Sciatic nerve (tissue), 2 donors: ENCODE data around the gene ANAPC2. TPM values are rescaled to one million over a fixed set of nuclear protein-coding genes. Genes with fewer than 3 reads are reported as not detected.
"Not testable (repeated sequence)": the region's sequence is repeated elsewhere in the genome, so short reads cannot be mapped to it uniquely, and the experiment has no call there.

ENCODE experiments used
- ATAC-seq: fragments of 200-7000 bp; cut with Tn5 transposase; one replicate; pipeline ENCODE4 v1.9.1; 2020; ENCODE audit warnings: mild to moderate bottlenecking, moderate library complexity
- DNase-seq: peaks from one replicate; pipeline ENCODE4 v3.0.0-alpha.2; 2020; ENCODE audit warnings: low spot score
- intact Hi-C: fragments of 100-400 bp; cut with DNase I; formaldehyde crosslinking; loops from one replicate; pipeline ENCODE4 v1.14.2; 2022
- total RNA-seq: library from RNA; stranded (reverse); fragmentation: NEBNext Ultra II Directional; extraction: Animal tissue kit (Norgen Biotek cat#: 25700); gene quantifications from one replicate; pipeline ENCODE4 v1.2.1, GENCODE V29; 2021
- donor health status: DM: no; HTN: no; CAD: no.
- donor health status: DM: no; HTN: no; CAD: no.

The ANAPC2 gene
- total RNA-seq, 1 donor from 2014 or later, result 52.8 TPM

DNA sequence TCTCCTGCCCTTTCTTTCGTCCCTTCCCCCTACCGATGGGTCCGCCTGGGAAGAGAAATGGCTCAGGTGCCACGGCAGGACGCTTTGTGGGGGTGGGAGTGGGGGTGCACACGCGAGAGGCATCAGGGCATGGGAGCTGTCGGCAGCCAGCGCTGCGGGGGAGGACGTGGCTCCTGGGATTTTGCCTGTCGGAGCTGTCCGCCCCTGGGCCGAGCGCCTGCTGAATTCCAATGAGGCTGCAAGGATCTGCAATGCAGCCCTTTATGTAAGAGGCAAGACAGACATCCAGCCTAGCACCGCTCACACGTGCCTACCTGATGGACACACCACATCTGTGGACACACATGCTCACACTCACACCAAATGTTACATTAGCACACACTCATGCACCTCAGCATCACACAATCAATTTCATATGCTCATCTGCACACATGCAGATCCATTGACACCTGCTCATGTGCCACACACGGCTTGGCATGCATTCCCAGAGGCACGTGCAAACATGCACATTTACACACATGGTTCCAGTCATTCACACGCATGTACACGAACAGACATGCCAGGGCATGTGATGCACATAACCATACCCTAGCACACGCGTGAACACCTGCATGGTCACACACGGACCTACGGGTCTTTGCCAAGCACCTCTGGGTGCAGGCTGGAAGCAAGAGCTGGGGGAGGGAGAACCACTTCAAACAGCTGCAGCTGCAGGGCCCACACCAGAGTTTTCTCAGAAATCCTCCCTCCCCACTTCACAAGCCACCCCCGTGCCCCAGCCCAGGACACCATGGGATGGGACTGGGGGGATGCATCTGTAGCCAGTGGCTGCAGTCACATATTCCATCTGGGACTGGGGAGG, 48.0 kb downstream of the ANAPC2 start:
- ATAC-seq (no peak), DNase-seq (no peak)
- intact Hi-C loops, result no loop called here

DNA sequence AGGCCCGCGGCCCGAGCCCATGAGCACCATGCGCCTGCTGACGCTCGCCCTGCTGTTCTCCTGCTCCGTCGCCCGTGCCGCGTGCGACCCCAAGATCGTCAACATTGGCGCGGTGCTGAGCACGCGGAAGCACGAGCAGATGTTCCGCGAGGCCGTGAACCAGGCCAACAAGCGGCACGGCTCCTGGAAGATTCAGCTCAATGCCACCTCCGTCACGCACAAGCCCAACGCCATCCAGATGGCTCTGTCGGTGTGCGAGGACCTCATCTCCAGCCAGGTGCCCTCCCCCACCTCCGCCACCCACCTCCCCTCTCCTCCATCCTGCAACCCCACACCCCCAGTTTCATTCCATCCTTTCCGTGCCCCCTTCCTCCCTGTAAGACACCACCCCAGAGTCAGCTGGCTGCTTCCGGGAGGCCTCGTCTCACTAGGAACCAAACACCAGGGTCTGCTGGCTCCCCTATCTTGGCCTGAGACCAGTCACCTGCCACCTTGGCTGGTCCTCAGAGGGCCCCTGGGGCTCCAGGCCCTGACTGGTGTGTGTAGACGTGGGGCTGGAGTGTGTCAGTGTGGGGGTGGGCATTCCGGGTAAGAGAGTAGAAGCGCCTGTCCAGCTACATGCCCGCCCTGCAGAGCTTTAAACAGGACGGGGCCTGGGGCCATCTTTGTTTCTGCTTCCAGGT, 48.8 kb downstream of the ANAPC2 start:
- intact Hi-C loops, result no loop called here
- DNase-seq (no peak), ATAC-seq (no peak)

DNA sequence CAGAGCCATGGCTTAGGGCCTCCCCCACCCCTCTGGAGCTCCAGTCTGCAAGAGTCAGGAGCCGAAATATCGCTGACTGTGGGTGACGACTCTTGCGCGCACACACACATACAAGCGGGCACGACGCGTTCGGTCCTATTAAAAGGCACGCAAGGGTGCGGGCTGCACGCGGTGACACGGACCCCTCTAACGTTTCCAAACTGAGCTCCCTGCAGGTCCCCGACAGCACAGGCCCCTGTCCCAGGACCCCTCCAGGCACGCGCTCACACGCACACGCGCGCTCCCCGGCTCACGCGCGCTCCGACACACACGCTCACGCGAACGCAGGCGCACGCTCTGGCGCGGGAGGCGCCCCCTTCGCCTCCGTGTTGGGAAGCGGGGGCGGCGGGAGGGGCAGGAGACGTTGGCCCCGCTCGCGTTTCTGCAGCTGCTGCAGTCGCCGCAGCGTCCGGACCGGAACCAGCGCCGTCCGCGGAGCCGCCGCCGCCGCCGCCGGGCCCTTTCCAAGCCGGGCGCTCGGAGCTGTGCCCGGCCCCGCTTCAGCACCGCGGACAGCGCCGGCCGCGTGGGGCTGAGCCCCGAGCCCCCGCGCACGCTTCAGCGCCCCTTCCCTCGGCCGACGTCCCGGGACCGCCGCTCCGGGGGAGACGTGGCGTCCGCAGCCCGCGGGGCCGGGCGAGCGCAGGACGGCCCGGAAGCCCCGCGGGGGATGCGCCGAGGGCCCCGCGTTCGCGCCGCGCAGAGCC, 49.5 kb downstream of the ANAPC2 start, which contains the start of gene GRIN1:
TSS of gene GRIN1 (plus strand) at position 433 of the 746 bp plus-strand sequence. CDS start 333 bp downstream, outside the sequence.
- DNase-seq (no peak), ATAC-seq (no peak)
- intact Hi-C loops, result no loop called here

DNA sequence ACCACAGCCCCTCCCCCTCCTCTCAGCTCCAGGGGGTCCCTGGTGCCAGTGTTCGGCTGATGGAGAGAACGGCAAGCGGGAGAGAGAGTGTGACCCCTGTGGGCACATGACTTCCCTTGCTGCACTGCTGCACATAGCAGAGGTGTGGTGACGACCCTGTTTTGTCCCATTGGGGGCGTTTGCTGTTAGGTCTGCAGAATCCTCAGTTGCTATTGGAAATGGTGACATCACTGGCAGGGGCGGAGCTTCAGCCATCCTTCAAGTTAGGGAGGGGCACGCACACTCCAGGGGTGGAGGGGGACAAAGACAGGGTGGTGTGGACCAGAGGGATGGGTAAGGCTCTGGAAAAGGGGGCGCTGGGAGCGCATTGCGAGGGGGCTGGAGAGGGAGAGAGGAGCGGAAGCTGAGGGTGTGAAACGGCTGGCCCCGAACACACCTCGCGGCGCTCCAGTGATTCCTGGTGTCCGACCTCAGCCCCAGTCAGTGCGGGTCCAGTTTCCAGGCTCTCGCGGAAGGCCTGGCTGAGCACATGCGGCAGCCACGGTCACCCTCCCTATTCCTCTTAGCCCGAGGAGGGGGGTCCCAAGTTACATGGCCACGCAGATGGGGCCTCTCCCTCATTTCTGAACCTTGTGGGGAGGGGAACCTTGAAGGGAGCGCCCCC, 50.2 kb downstream of the ANAPC2 start:
- no peak for DNase-seq
- no peak for ATAC-seq
- intact Hi-C loops, result no loop called here

DNA sequence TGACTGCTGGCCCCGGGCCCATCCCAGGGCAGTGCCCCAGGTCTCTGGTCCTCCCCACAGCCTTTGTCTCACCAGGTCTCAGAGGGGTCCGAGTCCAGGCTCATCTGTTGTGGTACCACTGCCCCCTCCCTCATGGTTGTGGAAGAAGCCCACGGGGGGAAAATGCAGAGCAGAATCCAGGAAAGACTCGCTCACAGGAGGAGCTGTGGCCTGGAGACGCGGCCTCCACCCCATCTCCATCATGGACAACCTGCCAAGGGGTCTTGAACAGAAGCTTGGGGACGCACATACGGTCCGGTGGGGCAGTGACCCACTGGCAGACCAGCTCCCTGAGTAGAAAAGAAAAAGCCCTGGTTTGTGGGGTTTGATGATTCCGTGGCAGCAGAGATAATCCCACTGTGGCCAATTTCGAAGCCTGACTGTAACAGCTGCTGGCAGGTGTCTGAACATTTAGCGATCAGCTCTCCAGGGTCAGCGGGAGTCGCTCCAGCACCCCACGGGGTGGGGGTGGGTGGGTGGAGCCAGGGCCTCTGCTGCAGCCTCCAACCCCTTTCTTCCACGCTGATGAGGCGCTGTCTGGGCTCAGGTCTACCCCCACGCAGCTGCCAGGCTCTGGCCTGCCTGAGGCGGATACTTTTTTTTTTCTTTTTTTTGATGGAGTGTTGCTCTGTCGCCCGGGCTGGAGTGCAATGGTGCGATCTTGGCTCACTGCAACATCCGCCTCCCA, 51.3 kb downstream of the ANAPC2 start:
- ATAC-seq, result no peak
- intact Hi-C loops, result no loop called here

DNA sequence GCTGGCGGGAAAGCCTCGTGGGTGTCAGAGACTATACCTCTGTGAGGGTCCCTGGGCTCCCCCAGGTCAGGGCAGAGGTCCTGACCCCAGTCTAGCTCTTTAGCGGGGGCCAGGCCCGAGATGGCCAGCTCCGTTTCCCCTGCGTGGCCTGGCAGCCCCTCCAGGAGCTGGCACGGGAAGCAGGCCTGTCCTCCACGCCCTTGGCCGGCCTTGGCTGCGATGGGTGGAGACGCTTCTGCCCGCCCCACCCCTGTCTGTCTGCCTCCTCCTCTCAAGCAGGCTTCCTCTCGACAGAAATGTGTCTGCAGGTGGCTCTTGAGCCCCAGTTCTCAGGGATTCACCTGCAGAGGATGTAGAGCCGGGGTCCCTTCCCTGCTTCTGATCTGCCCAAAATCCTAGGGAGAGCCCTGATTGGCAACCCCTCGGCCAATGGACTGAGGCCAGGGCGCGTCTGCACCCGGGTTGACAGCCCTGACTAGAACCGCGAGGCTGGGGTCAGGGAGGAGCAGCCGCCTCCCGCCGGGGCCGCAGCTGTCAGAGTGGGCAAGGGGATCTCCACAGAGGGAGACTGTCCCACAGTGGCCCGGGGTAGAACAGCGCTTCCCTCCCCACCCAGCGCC, 52.0 kb downstream of the ANAPC2 start:
- no peak for DNase-seq
- ATAC-seq, result no peak

More for the DNA sequence above, 51.3 kb downstream of the ANAPC2 start:
- no peak for DNase-seq

DNA sequence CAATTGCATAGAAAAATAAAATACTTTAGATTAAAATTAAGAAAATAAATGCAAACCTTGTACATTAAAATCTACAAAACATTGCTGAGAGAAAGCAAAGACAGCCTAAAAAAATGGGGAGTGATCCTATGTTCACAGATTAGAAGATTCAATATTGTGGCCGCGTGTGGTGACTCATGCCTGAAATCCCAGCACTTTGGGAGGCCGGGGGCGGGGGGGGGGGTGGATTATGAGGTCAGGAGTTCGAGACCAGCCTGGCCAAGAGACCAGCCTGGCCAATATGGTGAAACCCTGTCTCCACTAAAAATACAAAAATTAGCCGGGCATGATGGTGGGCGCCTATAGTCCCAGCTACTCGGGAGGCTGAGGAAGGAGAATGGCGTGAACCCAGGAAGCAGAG, 53.2 kb downstream of the ANAPC2 start:
- DNase-seq, intact Hi-C loops, ATAC-seq: not testable (repeated sequence)

More for the DNA sequence above, 52.0 kb downstream of the ANAPC2 start:
- intact Hi-C loops, result no loop called here

DNA sequence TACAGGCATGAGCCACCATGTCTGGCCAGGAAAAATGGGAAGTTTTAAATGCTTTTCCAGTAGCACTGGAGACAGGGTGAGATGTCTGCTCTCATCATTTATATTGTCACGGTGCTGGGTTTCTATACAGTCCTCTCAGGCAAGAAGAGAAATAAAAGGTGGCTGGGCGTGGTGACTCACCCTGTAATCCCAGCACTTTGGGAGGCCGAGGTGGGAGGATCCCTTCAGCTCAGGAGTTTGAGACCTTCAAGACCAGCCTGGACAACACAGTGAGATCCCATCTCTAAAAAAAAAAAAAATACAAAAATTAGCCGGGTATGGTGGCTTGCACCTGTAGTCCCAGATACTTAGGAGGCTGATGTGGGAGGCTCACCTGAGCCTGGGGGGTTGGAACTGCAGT, 54.2 kb downstream of the ANAPC2 start:
- ATAC-seq (no peak), DNase-seq (no peak)
- intact Hi-C loops, result no loop called here

DNA sequence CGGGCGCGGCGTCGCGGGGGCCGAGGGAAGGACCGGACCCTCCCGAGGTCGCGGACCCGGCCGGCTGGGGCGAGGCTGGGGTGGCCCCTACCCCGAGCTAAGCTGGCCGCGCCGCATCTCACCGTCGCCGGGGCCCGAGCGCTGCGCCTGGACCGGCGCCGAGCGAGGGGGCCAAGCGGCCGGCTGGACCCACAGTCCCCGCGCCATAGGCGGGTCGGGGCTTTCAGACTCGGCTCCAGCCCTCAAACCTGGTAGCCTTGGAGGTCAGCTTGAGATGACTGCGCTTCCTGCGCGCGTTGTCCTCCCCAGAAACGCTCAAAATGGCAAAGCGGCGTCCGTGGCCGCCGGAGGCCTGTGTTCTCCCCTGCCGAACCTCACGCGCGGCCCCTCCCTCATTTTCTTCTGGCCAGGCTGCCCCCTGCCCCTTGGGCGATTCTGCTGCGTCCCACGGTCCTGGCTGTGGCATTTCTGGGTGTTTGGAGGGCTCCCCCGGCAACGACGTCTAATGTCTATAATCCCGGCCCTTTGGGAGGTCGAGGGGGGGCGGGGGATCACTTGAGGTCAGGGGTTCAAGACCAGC, 58.1 kb downstream of the ANAPC2 start:
- no peak for ATAC-seq
- DNase-seq, result no peak
- intact Hi-C loops, result no loop called here

DNA sequence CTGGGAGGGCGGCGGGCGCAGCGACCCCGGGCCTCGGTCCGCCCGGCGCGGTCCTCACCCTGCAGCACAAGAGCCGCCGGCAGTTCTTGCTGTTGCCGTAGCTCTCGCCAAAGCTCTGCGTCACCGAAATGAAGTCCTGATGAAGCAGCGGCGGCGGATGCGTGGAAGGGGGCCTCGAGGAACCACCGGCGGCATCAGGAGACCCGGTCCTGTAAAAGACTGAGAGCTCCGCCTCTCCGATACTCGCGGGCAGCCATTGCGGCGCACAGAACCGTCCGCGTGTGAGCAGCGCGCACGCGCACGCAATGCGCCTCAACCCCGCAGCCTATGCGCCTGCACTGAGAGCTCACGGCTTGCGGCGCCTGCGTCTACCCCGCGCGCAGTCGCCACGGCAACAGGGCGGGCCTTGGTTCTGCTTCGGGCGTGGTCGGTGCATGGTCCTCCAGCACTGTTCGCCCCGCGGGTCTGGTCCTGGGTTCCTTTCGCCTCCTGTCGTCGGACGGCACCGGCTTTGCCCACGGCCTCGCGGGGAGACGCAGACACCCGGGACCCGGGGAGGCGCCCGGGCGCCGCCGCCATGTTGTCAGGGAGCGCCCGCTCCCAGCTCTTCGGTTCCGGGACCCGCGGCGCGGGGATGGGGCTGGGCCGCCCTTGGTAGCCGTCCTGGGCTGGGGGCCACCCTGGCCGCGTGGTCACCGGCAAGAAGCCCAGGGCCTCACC, 58.7 kb downstream of the ANAPC2 start:
- ATAC-seq, result peak; percentile 99
- intact Hi-C loops, result no loop called here

DNA sequence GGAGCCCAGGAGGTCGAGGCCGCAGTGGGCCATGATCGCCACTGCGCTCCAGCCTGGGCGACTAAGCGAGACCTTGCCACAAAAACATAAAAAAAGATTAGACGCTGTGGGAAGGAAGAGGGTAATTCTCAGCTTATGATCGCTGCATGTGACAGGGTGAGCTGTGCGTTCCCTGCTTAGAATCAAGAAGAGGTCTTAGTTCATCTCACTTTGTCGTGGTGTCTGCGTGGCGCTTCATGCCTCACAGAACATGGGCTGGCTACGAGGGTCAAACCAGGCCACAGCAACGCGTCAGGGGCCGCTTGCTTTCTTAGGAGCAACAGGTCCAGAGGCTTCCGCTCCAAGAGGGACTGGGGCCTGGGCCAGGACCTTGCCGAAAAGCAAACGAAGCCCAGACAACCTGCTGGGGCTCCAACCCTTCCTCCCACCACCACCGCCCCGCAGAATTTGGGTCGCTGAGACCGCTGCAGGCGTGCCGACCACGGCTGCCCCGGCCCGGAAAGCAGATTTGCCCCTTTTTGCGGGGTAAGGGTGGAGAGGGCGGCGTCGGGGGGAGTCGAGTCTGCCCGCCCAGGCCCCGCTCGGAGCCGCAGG, 59.4 kb downstream of the ANAPC2 start:
- intact Hi-C loops, result no loop called here
- ATAC-seq, result no peak
- DNase-seq, result no peak

More for the DNA sequence above, 58.7 kb downstream of the ANAPC2 start:
- peak; percentile 89 for DNase-seq

DNA sequence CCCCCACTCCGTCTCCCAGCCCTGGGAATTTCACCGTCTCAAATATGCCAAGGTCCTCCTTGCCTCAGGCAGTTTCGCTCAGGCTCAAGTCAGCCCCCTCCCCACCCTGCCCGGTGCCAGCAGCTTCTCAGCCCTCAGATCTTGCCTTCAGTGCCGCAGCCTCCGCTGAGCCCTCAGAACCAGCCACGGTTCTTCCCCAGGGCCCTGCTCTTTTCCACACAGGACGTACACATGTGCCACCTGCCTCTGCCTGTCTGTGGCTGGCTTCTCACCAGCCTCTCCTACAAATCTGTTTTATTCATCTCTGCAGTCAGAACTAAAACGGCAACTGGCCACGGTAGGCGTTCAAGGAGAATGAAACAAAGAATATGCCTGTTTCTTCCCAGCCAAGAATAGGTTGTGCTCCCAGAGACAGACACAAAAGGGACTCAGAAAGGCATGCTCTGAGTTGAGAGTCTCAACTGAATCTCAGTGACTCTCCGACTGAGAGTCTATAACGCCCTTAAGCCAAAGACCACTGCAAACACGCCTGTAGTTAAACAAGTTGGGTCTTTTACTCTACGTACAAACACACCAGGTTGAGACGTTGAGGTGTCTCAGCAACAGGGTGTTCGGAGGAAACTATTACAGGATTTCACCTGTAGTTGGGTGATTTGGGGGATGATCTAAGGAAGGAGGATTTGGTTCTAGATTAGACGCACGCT, 60.0 kb downstream of the ANAPC2 start:
- DNase-seq, result no peak
- ATAC-seq, result no peak
- intact Hi-C loops, result no loop called here

DNA sequence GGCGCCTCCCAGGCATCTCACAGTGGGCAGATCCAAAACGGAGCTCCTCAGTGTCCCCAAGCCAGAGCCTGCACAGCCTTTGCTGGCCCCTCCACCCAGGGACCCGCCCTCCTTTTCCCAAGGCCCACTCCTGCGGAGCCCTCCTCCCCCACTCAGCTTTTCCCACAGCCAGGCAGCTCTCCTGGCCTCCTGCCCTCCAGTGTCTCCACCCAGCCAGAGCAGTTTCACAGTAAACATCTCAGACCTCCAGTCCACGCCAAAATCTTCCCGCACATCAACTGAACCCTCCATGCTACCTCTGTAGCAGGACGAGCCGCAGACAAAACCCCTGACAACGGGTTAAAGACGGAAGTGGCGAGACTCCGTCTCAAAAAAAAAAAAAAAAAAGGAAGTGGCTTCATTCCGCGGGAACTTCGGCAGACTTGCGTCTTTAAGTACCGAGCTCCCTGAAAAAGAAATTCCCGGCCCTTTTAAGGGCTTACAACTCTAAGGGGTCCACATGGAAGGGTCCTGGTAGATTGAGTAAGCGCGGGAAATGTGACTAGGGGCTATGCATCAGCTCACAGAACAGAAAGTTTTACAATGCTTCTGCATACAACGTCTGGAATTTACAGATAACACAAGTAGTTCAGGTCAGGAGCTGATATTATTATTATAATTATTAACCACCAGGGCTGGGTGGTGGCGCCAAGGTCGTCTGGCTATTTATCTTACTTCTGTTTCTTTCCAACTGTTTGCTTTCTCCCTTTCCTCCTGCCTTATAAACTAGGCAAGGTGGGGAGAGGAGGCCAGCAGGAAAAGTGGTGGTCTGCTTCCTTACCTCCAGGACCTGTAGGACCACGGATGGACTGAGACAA, 60.8 kb downstream of the ANAPC2 start:
- no peak for DNase-seq
- intact Hi-C loops, result no loop called here
- no peak for ATAC-seq

DNA sequence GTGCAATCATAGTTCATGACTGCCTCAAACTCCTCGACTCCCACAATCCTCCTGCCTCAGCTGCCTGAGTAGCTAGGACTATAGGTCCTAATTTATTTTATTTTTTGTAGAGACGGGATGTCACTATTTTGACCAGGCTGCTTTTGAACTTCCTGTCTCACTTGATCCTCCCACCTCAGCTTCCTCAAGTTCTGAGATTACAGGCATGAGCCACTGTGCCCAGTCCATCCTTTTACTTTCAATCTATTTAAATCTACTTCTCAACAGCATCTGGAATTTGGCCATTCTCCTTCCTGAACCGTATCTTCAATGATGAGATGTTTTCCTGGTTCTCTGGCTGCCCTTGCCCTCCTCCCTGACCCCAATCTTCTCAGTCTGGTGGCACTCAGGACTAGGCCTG, 61.6 kb downstream of the ANAPC2 start:
- no peak for DNase-seq
- intact Hi-C loops, result no loop called here
- no peak for ATAC-seq
